Endothelial cell of umbilical vein (primary cell): Measurements from ENCODE around the gene BLTP2. TPM values are rescaled to one million over a fixed set of nuclear protein-coding genes. Genes with fewer than 3 reads are reported as not detected.

Experiments used
- BruUV-seq: library from RNA; stranded (reverse); fragments of 400-500 nt; replicated peaks from 2 replicates; lab custom pipeline; 2021; lab: Mats Ljungman, UMichigan
- CTCF ChIA-PET: fragments of 300-600, 350-600 bp; sonication (Branson Sonifier 250); formaldehyde crosslinking; loops from one replicate; lab custom pipeline; 2021; ENCODE audit warnings: antibody characterized with exemption, inconsistent platforms; lab: Charles Lee
- POLR2A ChIA-PET: fragments of 300-600, 350-600 bp; sonication (Branson Sonifier 250); formaldehyde crosslinking; loops from one replicate; lab custom pipeline; 2021; ENCODE audit warnings: antibody characterized with exemption, inconsistent platforms; lab: Charles Lee
- DNase-seq: peaks from one replicate; pipeline ENCODE4 v3.0.0-alpha.2; 2011; ENCODE audit warnings: low read depth, low spot score
- FAIRE-seq: peaks from 2 replicates; lab custom pipeline; 2011; peaks lifted over from hg19 to GRCh38; lab: Jason Lieb, UNC
- H2AFZ ChIP-seq: 2 replicates; pipeline ENCODE4 v1.6.0; 2012; ENCODE audit warnings: low read depth, low read length, control low read depth, inconsistent platforms
- H3K27ac ChIP-seq: 2 replicates; pipeline ENCODE4 v1.5.1; 2011; ENCODE audit warnings: low read depth, mild to moderate bottlenecking, control low read depth, low read length, moderate library complexity; ENCODE audit not compliant: insufficient read depth
- H3K27me3 ChIP-seq, 2 experiments: 2 replicates each; pipeline versions ENCODE4 v1.6.0 to v1.6.1; 2011; ENCODE audit warnings: low read length in 2 of 2, mixed read lengths in 1 of 2; ENCODE audit not compliant: control insufficient read depth in 2 of 2, insufficient read depth in 2 of 2
- H3K36me3 ChIP-seq, 2 experiments: 2 replicates in 1 of 2; 3 replicates in 1 of 2; pipeline ENCODE4 v1.5.1; 2011; ENCODE audit warnings: low read length in 2 of 2, mild to moderate bottlenecking in 1 of 2, moderate library complexity in 1 of 2; ENCODE audit not compliant: control insufficient read depth in 2 of 2, insufficient read depth in 2 of 2; ENCODE audit errors: extremely low read depth in 1 of 2
- H3K4me1 ChIP-seq: 3 replicates; pipeline ENCODE4 v1.5.1; 2011; ENCODE audit warnings: mild to moderate bottlenecking, low read length; ENCODE audit not compliant: control insufficient read depth, insufficient read depth; ENCODE audit errors: extremely low read depth
- H3K4me2 ChIP-seq: 2 replicates; pipeline ENCODE4 v1.6.1; 2011; ENCODE audit warnings: low read length, control low read depth, mixed read lengths; ENCODE audit not compliant: insufficient read depth
- H3K4me3 ChIP-seq, 3 experiments: fragments of 200-600 bp in 1 of 3; sonication (generic), shearing (Covaris generic) in 1 of 3; replicated peaks in 1 of 3; 2 replicates each; pipeline ENCODE4 v1.5.1; 2011 to 2016; ENCODE audit warnings: control low read depth in 3 of 3, low read length in 3 of 3, mild to moderate bottlenecking in 2 of 3, inconsistent platforms in 1 of 3, low read depth in 1 of 3, moderate library complexity in 1 of 3; ENCODE audit not compliant: insufficient read depth in 1 of 3
- H3K79me2 ChIP-seq: 2 replicates; pipeline ENCODE4 v1.6.0; 2012; ENCODE audit warnings: low read length, inconsistent platforms; ENCODE audit not compliant: control insufficient read depth, insufficient read depth
- H3K9ac ChIP-seq: replicated peaks from 2 replicates; pipeline ENCODE3; 2011; ENCODE audit warnings: low read length, control low read depth; ENCODE audit not compliant: insufficient read depth; ENCODE audit errors: extremely low read depth
- H3K9me1 ChIP-seq: replicated peaks from 3 replicates; pipeline ENCODE4 v1.6.0; 2011; ENCODE audit warnings: mild to moderate bottlenecking, low read length; ENCODE audit not compliant: control insufficient read depth, insufficient read depth; ENCODE audit errors: extremely low read depth
- H3K9me3 ChIP-seq: replicated peaks from 2 replicates; pipeline ENCODE4 v1.5.1; 2012; ENCODE audit warnings: low read length, inconsistent platforms; ENCODE audit not compliant: control insufficient read depth, insufficient read depth
- H4K20me1 ChIP-seq: replicated peaks from 2 replicates; pipeline ENCODE3; 2011; ENCODE audit warnings: mild to moderate bottlenecking, low read length; ENCODE audit not compliant: control insufficient read depth, insufficient read depth; ENCODE audit errors: extremely low read depth
- CTCF ChIP-seq, 2 donors: IDR thresholded peaks; 1 replicate in 1 of 2; 2 replicates in 1 of 2; pipeline ENCODE4 v1.5.1; 2011; ENCODE audit warnings: low read length in 2 of 2, mild to moderate bottlenecking in 2 of 2, moderate library complexity in 2 of 2, control low read depth in 1 of 2, inconsistent platforms in 1 of 2, low read depth in 1 of 2; ENCODE audit not compliant: insufficient read depth in 1 of 2; ENCODE audit errors: extremely low read depth in 1 of 2
- EZH2 ChIP-seq: IDR thresholded peaks from 2 replicates; pipeline ENCODE4 v1.6.1; 2012; ENCODE audit warnings: borderline replicate concordance, low read depth, mild to moderate bottlenecking, moderate library complexity, low read length, inconsistent platforms; ENCODE audit not compliant: severe bottlenecking
- FOS ChIP-seq: IDR thresholded peaks from 2 replicates; pipeline ENCODE4 v1.6.1; 2011; ENCODE audit warnings: mild to moderate bottlenecking, low read length, moderate library complexity, borderline replicate concordance; ENCODE audit not compliant: insufficient read depth
- GATA2 ChIP-seq: IDR thresholded peaks from 2 replicates; pipeline ENCODE4 v1.7.0; 2011; ENCODE audit warnings: low read depth, mild to moderate bottlenecking, moderate library complexity, mixed read lengths, low read length; ENCODE audit not compliant: insufficient read length, insufficient read depth
- JUN ChIP-seq: IDR thresholded peaks from 2 replicates; pipeline ENCODE4 v1.6.1; 2011; ENCODE audit warnings: borderline replicate concordance, low read depth; ENCODE audit not compliant: insufficient read length, insufficient read depth
- MAX ChIP-seq: IDR thresholded peaks from 2 replicates; pipeline ENCODE4 v1.6.1; 2011; ENCODE audit not compliant: insufficient read depth, insufficient read length
- MYC ChIP-seq: IDR thresholded peaks from one replicate; pipeline ENCODE4 v1.6.1; 2011; ENCODE audit warnings: mild to moderate bottlenecking, low read depth, low read length
- POLR2A ChIP-seq: IDR thresholded peaks from 2 replicates; pipeline ENCODE4 v1.6.1; 2012; ENCODE audit warnings: low read depth, mild to moderate bottlenecking, control low read depth, low read length
- POLR2AphosphoS5 ChIP-seq: IDR thresholded peaks from 2 replicates; pipeline ENCODE4 v1.6.1; 2012; ENCODE audit warnings: low read depth, mild to moderate bottlenecking, control low read depth, low read length, moderate library complexity; ENCODE audit not compliant: insufficient read depth
- dilution Hi-C: fragments of 300-500 bp; cut with MboI; formaldehyde crosslinking; loops from one replicate; pipeline ENCODE4 v1.15.0; 2019; ENCODE audit warnings: low sequenced_read_pairs; ENCODE audit not compliant: extremely low pct_ligation_motif_present
- intact Hi-C: fragments of 100-400 bp; cut with micrococcal nuclease; formaldehyde crosslinking; loops from one replicate; pipeline ENCODE4 v1.10.0; 2022
- polyA plus RNA-seq, 4 experiments: library from polyadenylated mRNA; depleted of rRNA in 3 of 4; stranded (reverse) in 3 of 4; unstranded in 1 of 4; fragments of >200 nt; gene quantifications; 2 replicates each; pipeline versions ENCODE4 v1.2.1 to v1.2.3, GENCODE V29; 2011 to 2012; ENCODE audit warnings: missing spikeins in 1 of 4
- total RNA-seq: library from RNA; stranded (reverse); gene quantifications from 2 replicates; pipeline ENCODE4 v1.2.3, GENCODE V29; 2021

The BLTP2 gene
- total and polyA plus RNA-seq, 2 donors (not counting 3 experiments of a cell fraction or from before 2014, with no cell fraction given), result 91.4 to 164 TPM

DNA sequence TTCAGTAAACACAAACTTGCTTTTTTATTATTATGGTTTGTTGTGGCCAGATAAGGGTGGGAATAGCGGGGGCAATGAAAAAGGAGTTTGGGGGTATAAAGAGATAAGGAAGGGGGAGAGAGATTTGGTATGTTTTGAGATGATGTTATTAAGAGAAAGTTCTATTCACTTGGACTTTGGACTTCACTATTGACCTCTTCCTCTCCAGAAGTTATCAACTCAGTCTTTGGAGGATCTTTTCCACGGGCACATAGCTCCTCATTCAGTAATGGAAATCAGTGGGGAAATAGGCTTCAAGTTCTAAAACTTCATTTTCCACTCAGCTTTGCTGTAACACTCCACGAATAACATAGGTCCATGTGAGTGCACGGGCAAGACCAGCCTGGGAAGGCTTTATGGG is 43.5 kb upstream of the BLTP2 start:
- no peaks in the 10 kb centered on the region for H3K79me2 ChIP-seq
- H4K20me1 ChIP-seq, result no peaks in the 10 kb centered on the region
- FAIRE-seq (no peak), DNase-seq (no peak)
- no TSS peak for BruUV-seq
- H3K9me3 ChIP-seq, result no peaks in the 10 kb centered on the region
- H3K4me3 ChIP-seq, result no peak overlapping the region
- dilution Hi-C loops, result no loop called here
- no peak overlapping the region for H2AFZ ChIP-seq
- ChIA-PET CTCF (interaction anchor here (0.8 to 1.2 kb wide), 3 partner anchors 9 to 13 kb away, joined by 3 read pairs; no protein-coding TSS in a partner anchor), POLR2A (interaction anchor here (0.7 kb wide), 1 partner anchor 31 kb away, joined by 3 read pairs; the partner anchor contains the start of gene RPL23A)
- no peak overlapping the region for H3K4me2 ChIP-seq
- H3K27me3 ChIP-seq, result no peaks in the 10 kb centered on the region
- no peaks in the 10 kb centered on the region for H3K4me1 ChIP-seq
- no peak overlapping the region for H3K9ac ChIP-seq
- no peak overlapping the region for H3K27ac ChIP-seq
- peaks cover 34 to 54% of the 10 kb centered on the region in 2 experiments for H3K36me3 ChIP-seq
- intact Hi-C loops, result no loop called here
- H3K9me1 ChIP-seq, result no peaks in the 10 kb centered on the region
- no peak for TF ChIP-seq POLR2AphosphoS5
- no peak for TF ChIP-seq CTCF (IDR thresholded peaks at IDR 0.05; ENCODE audit: extremely low read depth in 1 of 2, insufficient read depth in 1 of 2, low read depth in 1 of 2, low read length in 2 of 2)
- TF ChIP-seq JUN, result no peak
- no peak for TF ChIP-seq GATA2
- TF ChIP-seq EZH2, result no peak
- TF ChIP-seq FOS, result no peak
- TF ChIP-seq MAX, result no peak
- TF ChIP-seq MYC, result no peak
- TF ChIP-seq POLR2A, result no peak
